C4-2B (cell line): ENCODE results near the gene TPP1.

Source experiments
- H3K27ac ChIP-seq: fragments of 450-650 bp; 2 replicates; pipeline ENCODE4 v1.5.1; 2017
- CTCF ChIP-seq: fragments of 450-650 bp; conservative IDR thresholded peaks from 2 replicates; pipeline ENCODE4 v1.5.1; 2017; ENCODE audit warnings: mild to moderate bottlenecking
- ZFX ChIP-seq: fragments of 450-650 bp; IDR thresholded peaks from 2 replicates; pipeline ENCODE4 v1.6.1; 2017

TPP1 gene

GRCh38 chr11:6603287-6604080 lies 15.7 kb downstream of the TPP1 start, which contains the start of the genes ILK and RRP8:
TSS of gene ILK (plus strand) at chr11:6603774. CDS start at chr11:6604272, 498 bp downstream.
TSS of gene RRP8 (minus strand) at chr11:6603616. CDS start at chr11:6603502, 114 bp downstream.
- TF ChIP-seq ZFX (peak; percentile 95), CTCF (peak; percentile 9; the same call in 1 of the 2 replicates)
- peak within 1 kb of the TSS; percentile 85 for H3K27ac ChIP-seq

- H3K27ac ChIP-seq, result peak overlapping the region; percentile 85
- no peak for TF ChIP-seq ZFX
These were observed 16.9 kb downstream of the TPP1 start for GRCh38 chr11:6602096-6602940.

GRCh38 chr11:6601041-6601461 lies 18.2 kb downstream of the TPP1 start:
- no peak overlapping the region for H3K27ac ChIP-seq
- TF ChIP-seq CTCF (no peak), ZFX (no peak)

GRCh38 chr11:6599881-6600390 lies 19.3 kb downstream of the TPP1 start:
- TF ChIP-seq CTCF (no peak), ZFX (no peak)
- H3K27ac ChIP-seq, result no peak overlapping the region

- no peak overlapping the region for H3K27ac ChIP-seq
- no peak for TF ChIP-seq ZFX
These were observed 19.8 kb downstream of the TPP1 start for GRCh38 chr11:6599449-6599848.

- no peak overlapping the region for H3K27ac ChIP-seq
- no peak for TF ChIP-seq ZFX
- no peak for TF ChIP-seq CTCF
These were observed 20.7 kb downstream of the TPP1 start for GRCh38 chr11:6598555-6598954.

- no peak for TF ChIP-seq ZFX
- no peak for TF ChIP-seq CTCF
- H3K27ac ChIP-seq, result no peak overlapping the region
These were observed 22.9 kb downstream of the TPP1 start for GRCh38 chr11:6596239-6596877.
